OCI-LY3 (cell line): ENCODE measurements around the gene ZNF746.

ENCODE experiments used
- EZH2phosphoT487 ChIP-seq: fragments of 200-600 bp; shearing (Covaris generic); IDR thresholded peaks from 2 replicates; pipeline ENCODE4 v1.6.1; 2018; ENCODE audit warnings: antibody characterized with exemption, mixed run types, low read depth
- TF ChIP-seq, protein P1 (sequence below): fragments of 200-600, 300-600 bp; sonication (generic); IDR thresholded peaks from 2 replicates; pipeline ENCODE4 v1.5.1; 2014; ENCODE audit warnings: antibody characterized with exemption, low read length, low read depth

DNA sequence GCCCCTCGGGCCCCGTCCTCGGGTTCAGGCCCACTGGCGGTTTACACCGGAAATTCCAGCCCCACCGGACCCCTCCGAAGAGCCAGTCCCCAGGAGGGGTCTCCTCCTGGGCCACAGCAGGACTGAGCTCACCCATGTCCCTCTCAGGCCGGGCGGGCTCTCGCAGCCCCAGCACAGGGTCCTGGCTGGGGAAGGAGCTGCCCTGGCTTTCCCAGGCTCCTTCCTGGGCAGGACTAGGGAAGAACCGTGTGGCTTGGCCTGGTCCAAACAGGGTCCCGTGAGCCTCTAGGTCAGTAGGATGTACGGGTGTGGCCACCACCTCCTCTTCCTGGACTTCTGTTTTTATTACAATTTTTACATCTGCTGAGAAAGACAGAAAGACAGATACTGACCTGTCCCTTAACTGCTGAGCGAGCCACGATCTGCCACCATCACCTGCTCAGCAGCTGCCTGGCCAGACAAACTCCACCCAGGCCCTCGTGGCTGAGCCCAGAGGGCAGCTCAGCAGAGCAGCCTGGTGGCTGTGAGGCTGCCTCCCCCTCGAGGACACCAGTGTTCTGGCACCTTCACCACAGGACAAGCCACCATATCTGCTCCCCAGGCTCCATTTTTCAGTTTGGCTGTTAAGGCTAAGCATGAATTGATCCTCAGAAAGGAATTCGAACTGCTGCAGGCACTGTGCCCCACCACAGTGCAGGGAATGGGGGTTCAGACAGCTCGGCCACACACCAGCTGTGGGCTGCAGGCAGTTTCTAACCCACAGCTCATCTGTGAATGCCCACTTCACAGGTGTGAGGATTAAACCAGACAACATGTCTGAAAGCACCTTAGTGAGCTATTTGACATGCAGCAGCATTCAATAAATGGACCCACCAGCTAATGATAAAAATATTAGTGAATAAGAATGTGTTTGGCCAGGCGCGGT, 22.2 kb downstream of the ZNF746 start:
- TF ChIP-seq, protein P1, sequence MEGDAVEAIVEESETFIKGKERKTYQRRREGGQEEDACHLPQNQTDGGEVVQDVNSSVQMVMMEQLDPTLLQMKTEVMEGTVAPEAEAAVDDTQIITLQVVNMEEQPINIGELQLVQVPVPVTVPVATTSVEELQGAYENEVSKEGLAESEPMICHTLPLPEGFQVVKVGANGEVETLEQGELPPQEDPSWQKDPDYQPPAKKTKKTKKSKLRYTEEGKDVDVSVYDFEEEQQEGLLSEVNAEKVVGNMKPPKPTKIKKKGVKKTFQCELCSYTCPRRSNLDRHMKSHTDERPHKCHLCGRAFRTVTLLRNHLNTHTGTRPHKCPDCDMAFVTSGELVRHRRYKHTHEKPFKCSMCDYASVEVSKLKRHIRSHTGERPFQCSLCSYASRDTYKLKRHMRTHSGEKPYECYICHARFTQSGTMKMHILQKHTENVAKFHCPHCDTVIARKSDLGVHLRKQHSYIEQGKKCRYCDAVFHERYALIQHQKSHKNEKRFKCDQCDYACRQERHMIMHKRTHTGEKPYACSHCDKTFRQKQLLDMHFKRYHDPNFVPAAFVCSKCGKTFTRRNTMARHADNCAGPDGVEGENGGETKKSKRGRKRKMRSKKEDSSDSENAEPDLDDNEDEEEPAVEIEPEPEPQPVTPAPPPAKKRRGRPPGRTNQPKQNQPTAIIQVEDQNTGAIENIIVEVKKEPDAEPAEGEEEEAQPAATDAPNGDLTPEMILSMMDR = no peak
- no peak for TF ChIP-seq EZH2phosphoT487
